Measurements from ENCODE around the gene CD300LG. TPM values are rescaled to one million over a fixed set of nuclear protein-coding genes. Genes with fewer than 3 reads are reported as not detected.
A peak's percentile ranks its signal among the peaks of the same experiment; 100 is the strongest.

CD300LG gene
- total RNA-seq, 1 experiment from 2014 or later, result not detected

GRCh38 chr17:43897831-43898230, 50.9 kb downstream of the CD300LG start:
- H3K9me3 ChIP-seq, result no peaks in the 10 kb centered on the region
- no peaks in the 10 kb centered on the region for H3K36me3 ChIP-seq (ENCODE audit: control insufficient read depth, insufficient read depth, low read length)
- H3K4me3 ChIP-seq (ENCODE audit: low read depth, low read length), result no peak overlapping the region
- H3K9me3 Mint-ChIP-seq (ENCODE audit: unreplicated experiment), result no peaks in the 10 kb centered on the region
- no peak for TF ChIP-seq CTCF (IDR thresholded peaks at IDR 0.05; ENCODE audit: insufficient read depth in 1 of 2, low read depth in 1 of 2, low read length in 1 of 2, severe bottlenecking in 1 of 2, unreplicated experiment in 1 of 2)
- CTCF ChIA-PET, result interaction anchor here (1.0 kb wide), 1 partner anchor 12 kb away, joined by 3 read pairs; no protein-coding TSS in a partner anchor
- peaks cover 4% of the 10 kb centered on the region for H3K27me3 Mint-ChIP-seq (ENCODE audit: insufficient read depth, unreplicated experiment)
- DNase-seq, result no peak
- no peak overlapping the region for H3K27ac Mint-ChIP-seq (ENCODE audit: unreplicated experiment)
- intact Hi-C loops (cut with micrococcal nuclease; ENCODE audit: unreplicated experiment), result no loop called here
- peaks cover 7% of the 10 kb centered on the region for H3K36me3 Mint-ChIP-seq (ENCODE audit: insufficient read depth, unreplicated experiment)
- POLR2A ChIA-PET, result no interaction called here
- peaks cover 7% of the 10 kb centered on the region for H3K4me1 ChIP-seq
- no peaks in the 10 kb centered on the region for H3K4me1 Mint-ChIP-seq (ENCODE audit: low read depth, unreplicated experiment)
- H3K4me3 Mint-ChIP-seq (ENCODE audit: unreplicated experiment), result no peak overlapping the region
- H3K27me3 ChIP-seq (replicated peaks; ENCODE audit: control insufficient read depth, insufficient read depth, low read length), result no peaks in the 10 kb centered on the region
- BruUV-seq (replicated peaks), result no TSS peak

GRCh38 chr17:43898446-43898845, 51.5 kb downstream of the CD300LG start:
- Mint-ChIP-seq H3K4me3 (ENCODE audit: unreplicated experiment) (no peak overlapping the region), H3K36me3 (ENCODE audit: insufficient read depth, unreplicated experiment) (peaks cover 7% of the 10 kb centered on the region), H3K27ac (ENCODE audit: unreplicated experiment) (no peak overlapping the region), H3K9me3 (ENCODE audit: unreplicated experiment) (no peaks in the 10 kb centered on the region), H3K4me1 (ENCODE audit: low read depth, unreplicated experiment) (no peaks in the 10 kb centered on the region), H3K27me3 (ENCODE audit: insufficient read depth, unreplicated experiment) (peaks cover 4% of the 10 kb centered on the region)
- TF ChIP-seq CTCF (IDR thresholded peaks at IDR 0.05; ENCODE audit: insufficient read depth in 1 of 2, low read depth in 1 of 2, low read length in 1 of 2, severe bottlenecking in 1 of 2, unreplicated experiment in 1 of 2), result no peak
- H3K4me3 ChIP-seq (ENCODE audit: low read depth, low read length), result no peak overlapping the region
- ChIA-PET CTCF (interaction anchor here (1.0 kb wide), 1 partner anchor 12 kb away, joined by 3 read pairs; no protein-coding TSS in a partner anchor), POLR2A (no interaction called here)
- no peaks in the 10 kb centered on the region for H3K27me3 ChIP-seq (replicated peaks; ENCODE audit: control insufficient read depth, insufficient read depth, low read length)
- DNase-seq, result no peak
- H3K9me3 ChIP-seq, result no peaks in the 10 kb centered on the region
- intact Hi-C loops (cut with micrococcal nuclease; ENCODE audit: unreplicated experiment), result no loop called here
- no peaks in the 10 kb centered on the region for H3K36me3 ChIP-seq (ENCODE audit: control insufficient read depth, insufficient read depth, low read length)
- BruUV-seq (replicated peaks), result no TSS peak
- H3K4me1 ChIP-seq, result peaks cover 7% of the 10 kb centered on the region

GRCh38 chr17:43900183-43900857, 53.3 kb downstream of the CD300LG start:
- Mint-ChIP-seq H3K9me3 (ENCODE audit: unreplicated experiment) (no peaks in the 10 kb centered on the region), H3K4me3 (ENCODE audit: unreplicated experiment) (peak overlapping the region; percentile 82), H3K27ac (ENCODE audit: unreplicated experiment) (peak overlapping the region; percentile 28), H3K36me3 (ENCODE audit: insufficient read depth, unreplicated experiment) (peaks cover 7% of the 10 kb centered on the region), H3K27me3 (ENCODE audit: insufficient read depth, unreplicated experiment) (peaks cover 8% of the 10 kb centered on the region), H3K4me1 (ENCODE audit: low read depth, unreplicated experiment) (no peaks in the 10 kb centered on the region)
- Histone ChIP-seq H3K4me3 (ENCODE audit: low read depth, low read length) (peak overlapping the region; percentile 65), H3K4me1 (peaks cover 7% of the 10 kb centered on the region), H3K27me3 (replicated peaks; ENCODE audit: control insufficient read depth, insufficient read depth, low read length) (no peaks in the 10 kb centered on the region), H3K36me3 (ENCODE audit: control insufficient read depth, insufficient read depth, low read length) (no peaks in the 10 kb centered on the region), H3K9me3 (no peaks in the 10 kb centered on the region)
- BruUV-seq (replicated peaks), result no TSS peak
- TF ChIP-seq CTCF (IDR thresholded peaks at IDR 0.05; ENCODE audit: insufficient read depth in 1 of 2, low read depth in 1 of 2, low read length in 1 of 2, severe bottlenecking in 1 of 2, unreplicated experiment in 1 of 2), result no peak
- DNase-seq, result peak; percentile 93
- ChIA-PET POLR2A (no interaction called here), CTCF (interaction anchor here (0.6 to 1.0 kb wide), 2 partner anchors 10 to 206 kb away, joined by 3 read pairs; no protein-coding TSS in a partner anchor)
- intact Hi-C loops (cut with micrococcal nuclease; ENCODE audit: unreplicated experiment), result loop anchor here (2.0 kb wide), 1 partner anchor 22 kb away; no protein-coding TSS in a partner anchor

Data from Caco-2 (cell line).